Epithelial cell of esophagus (primary cell): ENCODE results near the gene DCAKD.

Experiments used
- DNase-seq: peaks from one replicate; pipeline ENCODE4 v3.0.0; 2010; ENCODE audit warnings: low read depth
- H3K4me3 ChIP-seq: 2 replicates; pipeline ENCODE4 v1.5.1; 2011; ENCODE audit warnings: mild to moderate bottlenecking, low read length, control low read depth
- CTCF ChIP-seq: IDR thresholded peaks from 2 replicates; pipeline ENCODE4 v1.5.1; 2011; ENCODE audit warnings: low read depth, mild to moderate bottlenecking, low read length, control low read depth, inconsistent platforms; ENCODE audit not compliant: insufficient read depth; ENCODE audit errors: missing control alignments

Gene DCAKD

GRCh38 chr17:44992242-44992939 is 59.0 kb downstream of the DCAKD start:
- H3K4me3 ChIP-seq = no peak overlapping the region
- no peak for TF ChIP-seq CTCF
- no peak for DNase-seq

GRCh38 chr17:44990994-44991393 is 60.4 kb downstream of the DCAKD start:
- no peak overlapping the region for H3K4me3 ChIP-seq
- no peak for DNase-seq
- TF ChIP-seq CTCF = no peak

- no peak for DNase-seq
- H3K4me3 ChIP-seq = no peak overlapping the region
- TF ChIP-seq CTCF = no peak
Measured at GRCh38 chr17:44989552-44990138, 61.8 kb downstream of the DCAKD start.

- TF ChIP-seq CTCF = no peak
- no peak for DNase-seq
- H3K4me3 ChIP-seq = no peak overlapping the region
Measured at GRCh38 chr17:44988044-44988942, 63.1 kb downstream of the DCAKD start.

GRCh38 chr17:44983563-44983962 is 67.9 kb downstream of the DCAKD start:
- H3K4me3 ChIP-seq = no peak overlapping the region
- TF ChIP-seq CTCF = no peak
- no peak for DNase-seq

- H3K4me3 ChIP-seq = no peak overlapping the region
- no peak for DNase-seq
- no peak for TF ChIP-seq CTCF
Measured at GRCh38 chr17:44982113-44982702, 69.2 kb downstream of the DCAKD start.
